Mucosa of descending colon (tissue), 3 donors: ENCODE data around the gene TMSB15A. TPM values are rescaled to one million over a fixed set of nuclear protein-coding genes. Genes with fewer than 3 reads are reported as not detected.
"Not testable (repeated sequence)": the region's sequence is repeated elsewhere in the genome, so short reads cannot be mapped to it uniquely, and the experiment has no call there.

Source experiments
- ATAC-seq: fragments of 200-7000 bp; cut with Tn5 transposase; one replicate; pipeline ENCODE4 v1.9.1; 2020; ENCODE audit warnings: mild to moderate bottlenecking, moderate library complexity
- DNase-seq, 3 donors: peaks; one replicate each; pipeline ENCODE4 v3.0.0-alpha.2; 2020
- H3K36me3 ChIP-seq: fragments of 200-600 bp; one replicate; pipeline ENCODE4 v1.8.0; 2021; ENCODE audit warnings: low read depth, mild to moderate bottlenecking
- H3K4me1 ChIP-seq: fragments of 200-600 bp; one replicate; pipeline ENCODE4 v1.8.0; 2021; ENCODE audit warnings: low read depth, mild to moderate bottlenecking
- H3K4me3 ChIP-seq: fragments of 200-600 bp; one replicate; pipeline ENCODE4 v1.8.0; 2021; ENCODE audit warnings: mild to moderate bottlenecking
- H3K9me3 ChIP-seq: fragments of 200-600 bp; one replicate; pipeline ENCODE4 v1.8.0; 2021; ENCODE audit warnings: mild to moderate bottlenecking
- intact Hi-C, 2 donors: fragments of 100-400 bp; cut with DNase I in 1 of 2; cut with micrococcal nuclease in 1 of 2; formaldehyde crosslinking; loops; one replicate each; pipeline versions ENCODE4 v1.11.0 to v1.11.1; 2022; cut with DNase I, micrococcal nuclease
- long read RNA-seq, 2 donors: library from polyadenylated mRNA; unstranded; transcript quantifications; one replicate each; pipeline ENCODE4 v2.0.0, GENCODE V29; 2019 to 2021
- total RNA-seq, 3 donors: library from RNA; stranded (reverse); fragmentation: NEBNext Ultra II Directional in 2 of 3; extraction: Animal tissue kit (Norgen Biotek cat#: 25700) in 2 of 3; gene quantifications; one replicate each; pipeline versions ENCODE4 v1.2.1 to v1.2.4, GENCODE V29; 2021 to 2023
- TF ChIP-seq, protein P1 (sequence below): fragments of 200-600 bp; IDR thresholded peaks from one replicate; pipeline ENCODE4 v1.8.0; 2022; ENCODE audit warnings: antibody characterized with exemption, mild to moderate bottlenecking
- donor health status: DM: no; HTN: no; CAD: no; lungs with moderate emphysema.
- donor health status: DM: no; HTN: no; CAD: no.
- donor health status: DM: no; HTN: yes; CAD: no.

Gene TMSB15A
- under 1 TPM in 1 of 3 donors, not detected in 2; 0.47 TPM for total RNA-seq
- long read RNA-seq, donor 1, result 0 reads
- long read RNA-seq, donor 2, partial matches to known transcripts, result 0 of 1 reads
- long read RNA-seq, donor 2, other reads (novel, unspliced or antisense), result 0 of 1 reads

DNA sequence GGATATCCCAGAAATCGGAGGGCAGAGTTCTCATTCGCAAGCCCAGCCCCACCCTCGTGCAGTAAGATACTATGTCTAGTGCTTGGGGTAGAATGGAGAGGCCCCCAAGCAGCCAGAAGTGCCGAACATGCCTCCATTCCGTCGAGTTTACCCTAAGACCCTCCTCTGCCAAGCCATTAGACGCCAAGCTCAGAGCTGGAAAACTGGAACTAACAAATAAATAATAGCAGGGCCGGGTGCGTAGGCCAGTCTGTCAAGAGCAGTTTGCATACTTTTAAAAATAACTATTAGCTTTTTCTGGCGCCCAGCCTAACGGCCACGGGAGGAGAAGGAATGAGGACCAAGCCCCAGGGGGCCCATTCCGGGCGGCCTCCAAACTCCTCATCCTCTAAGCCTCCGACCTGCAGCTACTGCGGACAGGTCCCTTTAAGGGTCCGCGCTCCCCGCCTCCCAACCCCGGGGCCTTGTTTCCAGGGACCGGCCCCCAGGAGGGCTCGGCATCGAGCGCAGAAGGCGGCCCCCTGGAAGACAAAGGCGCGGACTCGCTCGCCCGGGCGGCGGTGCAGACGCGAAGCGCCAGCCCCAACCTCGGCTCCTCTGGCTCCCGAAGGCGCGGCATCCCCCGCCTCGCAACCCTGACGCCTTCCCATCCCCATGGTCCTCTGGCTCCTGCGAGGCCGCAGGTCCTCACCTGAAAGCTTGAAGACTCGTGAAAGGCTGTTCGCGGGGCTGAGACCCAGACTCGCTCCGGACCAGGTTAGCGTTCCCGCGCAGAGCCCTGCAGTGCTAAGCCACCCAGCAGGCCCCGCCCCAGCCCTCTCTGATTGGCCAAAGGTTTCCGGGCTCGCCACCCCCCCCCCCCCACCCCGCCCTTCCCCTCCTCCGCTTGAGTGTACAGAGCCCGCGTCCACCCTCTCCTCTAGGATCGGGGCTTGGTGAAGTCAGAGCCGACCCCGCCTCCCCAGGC lies at the start of gene TMSB15A:
TMSB15A (minus strand) TSS at position 765 of the 967 bp plus-strand sequence.
- H3K4me3 ChIP-seq, result no peak within 1 kb of the TSS
- DNase-seq, result peak; percentile 58 to 67 (median 63)
- H3K9me3 ChIP-seq, result no peaks in the 10 kb centered on the region
- no peaks in the 10 kb centered on the region for H3K36me3 ChIP-seq
- ATAC-seq, result peak; percentile 79
- no peaks in the 10 kb centered on the region for H3K4me1 ChIP-seq
- intact Hi-C loops, result no loop called here
- TF ChIP-seq, protein P1, sequence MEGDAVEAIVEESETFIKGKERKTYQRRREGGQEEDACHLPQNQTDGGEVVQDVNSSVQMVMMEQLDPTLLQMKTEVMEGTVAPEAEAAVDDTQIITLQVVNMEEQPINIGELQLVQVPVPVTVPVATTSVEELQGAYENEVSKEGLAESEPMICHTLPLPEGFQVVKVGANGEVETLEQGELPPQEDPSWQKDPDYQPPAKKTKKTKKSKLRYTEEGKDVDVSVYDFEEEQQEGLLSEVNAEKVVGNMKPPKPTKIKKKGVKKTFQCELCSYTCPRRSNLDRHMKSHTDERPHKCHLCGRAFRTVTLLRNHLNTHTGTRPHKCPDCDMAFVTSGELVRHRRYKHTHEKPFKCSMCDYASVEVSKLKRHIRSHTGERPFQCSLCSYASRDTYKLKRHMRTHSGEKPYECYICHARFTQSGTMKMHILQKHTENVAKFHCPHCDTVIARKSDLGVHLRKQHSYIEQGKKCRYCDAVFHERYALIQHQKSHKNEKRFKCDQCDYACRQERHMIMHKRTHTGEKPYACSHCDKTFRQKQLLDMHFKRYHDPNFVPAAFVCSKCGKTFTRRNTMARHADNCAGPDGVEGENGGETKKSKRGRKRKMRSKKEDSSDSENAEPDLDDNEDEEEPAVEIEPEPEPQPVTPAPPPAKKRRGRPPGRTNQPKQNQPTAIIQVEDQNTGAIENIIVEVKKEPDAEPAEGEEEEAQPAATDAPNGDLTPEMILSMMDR, result no peak

GRCh38 chrX:102560423-102561068 lies 44.0 kb upstream of the TMSB15A start:
- Histone ChIP-seq H3K36me3 (no peaks in the 10 kb centered on the region), H3K4me3 (no peak overlapping the region), H3K4me1 (no peaks in the 10 kb centered on the region), H3K9me3 (no peaks in the 10 kb centered on the region)
- no peak for DNase-seq
- no peak for ATAC-seq
- TF ChIP-seq, protein P1, result no peak
- intact Hi-C loops, result no loop called here

GRCh38 chrX:102558607-102559006 lies 42.1 kb upstream of the TMSB15A start:
- ATAC-seq (no peak), DNase-seq (no peak)
- no peak overlapping the region for H3K4me3 ChIP-seq
- TF ChIP-seq, protein P1, result no peak
- H3K9me3 ChIP-seq, result no peaks in the 10 kb centered on the region
- no peaks in the 10 kb centered on the region for H3K36me3 ChIP-seq
- H3K4me1 ChIP-seq, result no peaks in the 10 kb centered on the region
- intact Hi-C loops, result no loop called here

DNA sequence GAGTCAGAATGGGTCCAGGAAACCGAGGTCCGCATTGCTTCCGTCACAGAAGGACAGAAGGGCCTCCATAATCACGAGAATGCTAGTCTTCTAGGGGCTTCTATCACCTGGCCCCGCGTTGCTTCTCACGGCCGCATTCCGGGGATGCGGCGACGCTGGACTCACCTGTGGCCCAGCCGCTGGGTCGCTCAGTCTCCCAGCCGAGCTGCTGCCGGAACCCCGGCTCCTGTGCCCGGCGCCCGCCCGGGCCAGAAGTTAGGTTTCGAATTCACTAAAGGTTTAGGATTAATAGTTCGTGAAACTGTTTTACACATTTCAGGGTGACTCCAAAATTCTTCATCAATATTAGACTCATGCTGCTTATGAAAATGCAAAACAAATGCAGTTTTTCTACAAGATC lies 31.7 kb upstream of the TMSB15A start:
- ATAC-seq, result no peak
- no peaks in the 10 kb centered on the region for H3K9me3 ChIP-seq
- H3K4me1 ChIP-seq, result no peaks in the 10 kb centered on the region
- DNase-seq, result no peak
- intact Hi-C loops, result no loop called here
- H3K4me3 ChIP-seq, result no peak overlapping the region
- TF ChIP-seq, protein P1, result no peak
- H3K36me3 ChIP-seq, result no peaks in the 10 kb centered on the region

- TF ChIP-seq, protein P1, result no peak
- Histone ChIP-seq H3K4me3 (no peak overlapping the region), H3K36me3 (no peaks in the 10 kb centered on the region), H3K9me3 (no peaks in the 10 kb centered on the region), H3K4me1 (no peaks in the 10 kb centered on the region)
- ATAC-seq, result no peak
- no peak for DNase-seq
- intact Hi-C loops, result no loop called here
Measured at GRCh38 chrX:102546828-102547493, 30.4 kb upstream of the TMSB15A start.

GRCh38 chrX:102546175-102546574 lies 29.6 kb upstream of the TMSB15A start:
- H3K36me3 ChIP-seq, H3K4me1 ChIP-seq, DNase-seq, H3K9me3 ChIP-seq, H3K4me3 ChIP-seq, ATAC-seq, intact Hi-C loops: not testable (repeated sequence)
